GM23338 (cell line): ENCODE measurements around the gene ASCL5. TPM values are rescaled to one million over a fixed set of nuclear protein-coding genes. Genes with fewer than 3 reads are reported as not detected.

Experiments used
- ATAC-seq: fragments of 200-7000 bp; cut with Tn5 transposase; 3 replicates; pipeline ENCODE4 v1.9.1; 2020
- DNase-seq: peaks from one replicate; pipeline ENCODE4 v3.0.0-alpha.2; 2015; ENCODE audit warnings: low spot score
- H2AFZ ChIP-seq: fragments of 200-600 bp; sonication (generic); 2 replicates; pipeline ENCODE4 v1.8.0; 2016; ENCODE audit warnings: antibody characterized with exemption, mild to moderate bottlenecking, moderate library complexity
- H3F3A ChIP-seq: fragments of 200-600 bp; sonication (generic); replicated peaks from 2 replicates; pipeline ENCODE4 v1.8.0; 2017; ENCODE audit warnings: antibody characterized with exemption, mixed run types, low read depth
- H3K27ac ChIP-seq: fragments of 200-600 bp; sonication (generic); 2 replicates; pipeline ENCODE4 v1.6.1; 2016; ENCODE audit warnings: low read depth
- H3K27me3 ChIP-seq: fragments of 200-600 bp; sonication (generic); 2 replicates; pipeline ENCODE4 v1.8.0; 2016; ENCODE audit warnings: mild to moderate bottlenecking, mixed run types, moderate library complexity; ENCODE audit not compliant: insufficient read depth
- H3K36me3 ChIP-seq: fragments of 200-600 bp; sonication (generic); 2 replicates; pipeline ENCODE4 v1.8.0; 2016; ENCODE audit warnings: mild to moderate bottlenecking; ENCODE audit not compliant: insufficient read depth
- H3K4me1 ChIP-seq: fragments of 200-600 bp; sonication (generic); 2 replicates; pipeline ENCODE4 v1.8.0; 2016; ENCODE audit warnings: mild to moderate bottlenecking, moderate library complexity; ENCODE audit not compliant: insufficient read depth
- H3K4me2 ChIP-seq: fragments of 200-600 bp; sonication (generic); 2 replicates; pipeline ENCODE4 v1.7.1; 2017; ENCODE audit warnings: mixed run types
- H3K4me3 ChIP-seq: fragments of 200-600 bp; sonication (generic); 2 replicates; pipeline ENCODE4 v1.6.1; 2016; ENCODE audit warnings: mixed run types
- H3K79me2 ChIP-seq: fragments of 200-600 bp; sonication (generic); replicated peaks from 2 replicates; pipeline ENCODE4 v1.8.0; 2017; ENCODE audit warnings: mild to moderate bottlenecking; ENCODE audit not compliant: insufficient read depth
- H3K9me2 ChIP-seq: fragments of 200-600 bp; sonication (generic); 2 replicates; pipeline ENCODE4 v1.8.0; 2017; ENCODE audit not compliant: insufficient read depth
- H4K20me1 ChIP-seq: fragments of 200-600 bp; sonication (generic); replicated peaks from 2 replicates; pipeline ENCODE4 v1.8.0; 2017; ENCODE audit warnings: mild to moderate bottlenecking; ENCODE audit not compliant: insufficient read depth
- H3K27ac Mint-ChIP-seq: 2 replicates; pipeline ENCODE4 v1.8.0; 2020; ENCODE audit warnings: inconsistent platforms, mild to moderate bottlenecking, moderate library complexity, mixed read lengths
- H3K27me3 Mint-ChIP-seq: 3 replicates; pipeline ENCODE4 v1.8.0; 2022; ENCODE audit warnings: low read depth, mild to moderate bottlenecking, moderate library complexity, mixed read lengths, inconsistent platforms; ENCODE audit not compliant: insufficient read depth, poor library complexity
- H3K36me3 Mint-ChIP-seq: 3 replicates; pipeline ENCODE4 v1.8.0; 2021; ENCODE audit warnings: low read depth, mild to moderate bottlenecking, inconsistent platforms, moderate library complexity, mixed read lengths
- H3K4me1 Mint-ChIP-seq: 3 replicates; pipeline ENCODE4 v1.8.0; 2020; ENCODE audit warnings: mild to moderate bottlenecking, inconsistent platforms, mixed read lengths
- H3K4me3 Mint-ChIP-seq: 3 replicates; pipeline ENCODE4 v1.8.0; 2021; ENCODE audit warnings: moderate library complexity, mild to moderate bottlenecking, inconsistent platforms, mixed read lengths
- H3K9me3 Mint-ChIP-seq: 3 replicates; pipeline ENCODE4 v1.8.0; 2020; ENCODE audit warnings: moderate library complexity, mild to moderate bottlenecking, inconsistent platforms, mixed read lengths
- CREB1 ChIP-seq: fragments of 250-450 bp; sonication (Bioruptor Pico); IDR thresholded peaks from 2 replicates; pipeline ENCODE4 v1.5.0; 2020; ENCODE audit warnings: low read depth, mild to moderate bottlenecking, moderate library complexity
- CTCF ChIP-seq, 2 experiments: fragments of 200-600 bp in 1 of 2; sonication (generic) in 1 of 2; conservative IDR thresholded peaks; 2 replicates each; pipeline versions ENCODE4 v1.5.1 to v1.6.1; 2016 to 2017; ENCODE audit warnings: antibody characterized with exemption in 2 of 2, low read depth in 2 of 2, mild to moderate bottlenecking in 2 of 2, moderate library complexity in 1 of 2
- EZH2 ChIP-seq: fragments of 200-600 bp; sonication (generic); IDR thresholded peaks from one replicate; pipeline ENCODE4 v1.8.0; 2017; ENCODE audit warnings: antibody characterized with exemption, mild to moderate bottlenecking, low read depth; ENCODE audit not compliant: unreplicated experiment
- EZH2phosphoT487 ChIP-seq: fragments of 200-600 bp; sonication (generic); IDR thresholded peaks from one replicate; pipeline ENCODE4 v1.8.1; 2018; ENCODE audit warnings: antibody characterized with exemption; ENCODE audit not compliant: unreplicated experiment
- NANOG ChIP-seq: IDR thresholded peaks from 2 replicates; pipeline ENCODE4 v1.6.1; 2016; ENCODE audit warnings: antibody characterized with exemption, borderline replicate concordance
- POLR2AphosphoS5 ChIP-seq: IDR thresholded peaks from 2 replicates; pipeline ENCODE4 v1.6.1; 2016; ENCODE audit warnings: antibody characterized with exemption, low read depth
- REST ChIP-seq: IDR thresholded peaks from one replicate; pipeline ENCODE4 v1.6.1; 2018; ENCODE audit warnings: antibody characterized with exemption; ENCODE audit not compliant: unreplicated experiment
- STAT1 ChIP-seq: IDR thresholded peaks from one replicate; pipeline ENCODE4 v1.6.1; 2016; ENCODE audit warnings: antibody characterized with exemption; ENCODE audit not compliant: unreplicated experiment
- ZNF114 ChIP-seq: fragments of 250-450 bp; sonication (Bioruptor Pico); IDR thresholded peaks from 2 replicates; pipeline ENCODE4 v1.5.0; 2020; ENCODE audit warnings: mild to moderate bottlenecking, moderate library complexity
- ZNF462 ChIP-seq: fragments of 250-450 bp; sonication (Bioruptor Pico); IDR thresholded peaks from 2 replicates; pipeline ENCODE4 v1.5.0; 2020; ENCODE audit warnings: mild to moderate bottlenecking, moderate library complexity
- polyA plus RNA-seq: library from polyadenylated mRNA; unstranded; fragments of >200 nt; fragmentation: Nextera tagmentation; extraction: Ambion mirVana; gene quantifications from 2 replicates; pipeline ENCODE4 v1.2.1, GENCODE V29; 2016
- total RNA-seq: library from RNA; depleted of rRNA; stranded (reverse); fragments of >200 nt; shearing (Covaris generic); gene quantifications from 2 replicates; pipeline ENCODE4 v1.2.3, GENCODE V29; 2014

ASCL5 gene
- total and polyA plus RNA-seq, 2 experiments from 2014 or later, result not detected

- H3F3A ChIP-seq, result no peaks in the 10 kb centered on the region
- peaks cover 3% of the 10 kb centered on the region for H3K27me3 Mint-ChIP-seq
- H3K9me2 ChIP-seq, result no peaks in the 10 kb centered on the region
- no peak overlapping the region for H3K4me3 ChIP-seq
- H2AFZ ChIP-seq, result no peak overlapping the region
- H3K4me1 ChIP-seq, result no peaks in the 10 kb centered on the region
- H4K20me1 ChIP-seq, result peaks cover 5% of the 10 kb centered on the region; the same call in 1 of the 2 replicates
- H3K4me1 Mint-ChIP-seq, result no peaks in the 10 kb centered on the region
- H3K27ac Mint-ChIP-seq, result no peak overlapping the region
- no peaks in the 10 kb centered on the region for H3K9me3 Mint-ChIP-seq
- no peak for DNase-seq
- H3K36me3 Mint-ChIP-seq, result peaks cover 78% of the 10 kb centered on the region
- no peak for ATAC-seq
- no peak overlapping the region for H3K4me2 ChIP-seq
- peaks cover 20% of the 10 kb centered on the region for H3K36me3 ChIP-seq
- H3K27ac ChIP-seq, result no peak overlapping the region
- TF ChIP-seq EZH2phosphoT487 (no peak), ZNF462 (CRISPR knock-in tag) (no peak), STAT1 (no peak), CTCF (conservative IDR thresholded peaks at IDR 0.05; ENCODE audit: low read depth in 2 of 2) (no peak), CREB1 (no peak), ZNF114 (CRISPR knock-in tag) (no peak), NANOG (no peak), EZH2 (no peak), POLR2AphosphoS5 (no peak), REST (no peak)
- no peaks in the 10 kb centered on the region for H3K27me3 ChIP-seq
- no peaks in the 10 kb centered on the region for H3K79me2 ChIP-seq
- no peak overlapping the region for H3K4me3 Mint-ChIP-seq
These were observed 14.4 kb upstream of the ASCL5 start for GRCh38 chr1:201141418-201141817.
